Measurements from ENCODE around the gene SUMF1. TPM values are rescaled to one million over a fixed set of nuclear protein-coding genes. Genes with fewer than 3 reads are reported as not detected.

Gene SUMF1
- total RNA-seq, 4 donors from 2014 or later: 28.7 to 49.0 (median 41.6) TPM

DNA sequence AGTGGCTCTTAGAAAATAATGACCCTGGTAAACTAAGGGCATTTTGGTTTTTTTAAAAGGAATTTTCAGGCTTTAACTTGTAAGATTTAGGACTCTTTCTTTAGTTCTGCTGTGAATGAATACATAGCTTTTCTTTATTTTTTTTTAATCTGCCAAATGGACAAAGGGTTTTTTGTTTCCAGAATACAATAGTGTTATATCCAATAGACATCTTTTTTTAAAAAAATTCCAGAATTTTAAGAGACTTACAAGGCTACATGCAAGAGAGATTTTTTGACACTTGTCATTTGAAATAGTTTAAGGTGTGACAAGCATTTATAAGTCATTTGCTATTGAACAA lies 125.8 kb downstream of the SUMF1 start:
- Histone ChIP-seq H3K4me3 (no peak overlapping the region), H3K36me3 (no peaks in the 10 kb centered on the region), H3K9me3 (no peaks in the 10 kb centered on the region), H3K27me3 (no peaks in the 10 kb centered on the region), H3K4me1 (peaks cover 0 to 38% (median 21%) of the 10 kb centered on the region in 4 donors), H3K27ac (replicated peaks in 1 of 4) (peak overlapping the region in 3 of 4 donors; percentile 34 to 63 (median 62))
- DNase-seq (ENCODE audit: extremely low spot score): no peak
- intact Hi-C loops (cut with DNase I): no loop called here
- no peak for TF ChIP-seq POLR2A (IDR thresholded peaks at IDR 0.05; ENCODE audit: low read depth)
- TF ChIP-seq EP300 (IDR thresholded peaks at IDR 0.05): no peak
- TF ChIP-seq, protein P1, sequence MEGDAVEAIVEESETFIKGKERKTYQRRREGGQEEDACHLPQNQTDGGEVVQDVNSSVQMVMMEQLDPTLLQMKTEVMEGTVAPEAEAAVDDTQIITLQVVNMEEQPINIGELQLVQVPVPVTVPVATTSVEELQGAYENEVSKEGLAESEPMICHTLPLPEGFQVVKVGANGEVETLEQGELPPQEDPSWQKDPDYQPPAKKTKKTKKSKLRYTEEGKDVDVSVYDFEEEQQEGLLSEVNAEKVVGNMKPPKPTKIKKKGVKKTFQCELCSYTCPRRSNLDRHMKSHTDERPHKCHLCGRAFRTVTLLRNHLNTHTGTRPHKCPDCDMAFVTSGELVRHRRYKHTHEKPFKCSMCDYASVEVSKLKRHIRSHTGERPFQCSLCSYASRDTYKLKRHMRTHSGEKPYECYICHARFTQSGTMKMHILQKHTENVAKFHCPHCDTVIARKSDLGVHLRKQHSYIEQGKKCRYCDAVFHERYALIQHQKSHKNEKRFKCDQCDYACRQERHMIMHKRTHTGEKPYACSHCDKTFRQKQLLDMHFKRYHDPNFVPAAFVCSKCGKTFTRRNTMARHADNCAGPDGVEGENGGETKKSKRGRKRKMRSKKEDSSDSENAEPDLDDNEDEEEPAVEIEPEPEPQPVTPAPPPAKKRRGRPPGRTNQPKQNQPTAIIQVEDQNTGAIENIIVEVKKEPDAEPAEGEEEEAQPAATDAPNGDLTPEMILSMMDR (IDR thresholded peaks at IDR 0.05): no peak
- no peak for TF ChIP-seq POLR2AphosphoS5 (IDR thresholded peaks at IDR 0.05)

DNA sequence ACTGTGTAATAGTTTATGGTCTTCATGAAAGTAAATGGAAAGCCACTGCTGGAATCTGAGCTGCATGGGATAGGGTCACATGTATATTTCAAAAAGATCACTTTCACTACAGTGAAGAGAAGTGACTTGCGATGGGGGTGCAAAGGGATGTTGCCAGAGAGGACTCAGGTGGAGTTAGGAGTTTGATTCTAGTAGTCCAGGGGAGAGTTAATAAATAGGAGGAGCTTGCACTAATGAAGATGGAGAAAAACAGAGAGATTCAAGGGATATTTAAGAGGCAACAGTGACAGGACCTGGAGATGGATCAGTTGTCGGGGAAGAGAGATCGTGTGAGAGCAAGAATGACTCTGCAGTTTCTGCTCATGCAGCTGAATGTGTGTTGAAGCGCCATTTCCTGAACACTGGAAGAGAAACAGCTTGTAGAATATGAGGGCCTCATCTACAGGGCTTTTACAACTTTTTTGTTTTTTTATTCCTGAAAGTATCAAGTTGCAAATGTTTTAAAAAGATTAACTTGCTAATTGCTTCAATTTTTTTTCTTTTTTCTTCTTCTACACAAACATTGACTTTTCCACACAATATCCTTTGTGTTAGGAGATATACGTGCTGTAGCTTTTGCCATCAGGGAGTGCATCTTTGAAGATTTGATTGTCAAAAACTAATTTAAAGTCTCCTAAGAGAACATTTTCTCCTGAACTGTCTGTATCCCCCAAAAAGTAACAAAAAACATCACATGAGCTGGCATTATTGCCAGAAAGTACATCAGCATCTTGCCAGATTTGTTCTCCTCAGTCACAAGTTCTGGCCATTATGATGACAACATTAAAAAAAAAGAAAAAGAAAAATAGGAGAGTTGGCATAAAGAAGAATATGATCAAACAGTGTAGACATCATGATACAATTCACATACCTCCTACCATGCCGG lies 126.4 kb downstream of the SUMF1 start:
- Histone ChIP-seq H3K27me3 (no peaks in the 10 kb centered on the region), H3K9me3 (no peaks in the 10 kb centered on the region), H3K4me1 (peaks cover 0 to 38% (median 21%) of the 10 kb centered on the region in 4 donors), H3K4me3 (no peak overlapping the region), H3K36me3 (no peaks in the 10 kb centered on the region), H3K27ac (replicated peaks in 1 of 4) (peak overlapping the region in 3 of 4 donors; percentile 34 to 63 (median 62))
- WGBS: 60% methylated on average over 6 of the region's 6 CpGs
- TF ChIP-seq POLR2AphosphoS5 (IDR thresholded peaks at IDR 0.05) (no peak), POLR2A (IDR thresholded peaks at IDR 0.05; ENCODE audit: low read depth) (no peak), EP300 (IDR thresholded peaks at IDR 0.05) (no peak)
- TF ChIP-seq, protein P1 (IDR thresholded peaks at IDR 0.05): no peak
- DNase-seq (ENCODE audit: extremely low spot score): no peak
- intact Hi-C loops (cut with DNase I): no loop called here

DNA sequence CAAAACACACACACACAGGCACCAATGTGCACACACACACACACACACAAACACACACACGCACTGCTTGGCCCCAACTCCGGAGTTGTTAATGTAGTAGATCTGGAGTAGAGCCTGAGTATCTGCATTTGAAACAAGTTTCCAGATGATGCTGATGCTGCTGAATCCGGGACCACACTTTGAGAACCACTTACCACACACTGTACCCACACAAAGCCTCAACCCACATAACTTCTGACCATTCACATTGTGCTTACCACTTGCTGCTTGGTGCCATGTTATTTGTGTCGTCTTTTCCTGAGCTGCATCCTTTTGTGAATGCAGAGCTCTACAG lies 127.0 kb downstream of the SUMF1 start:
- H3K4me3 ChIP-seq: no peak overlapping the region
- intact Hi-C loops (cut with DNase I): no loop called here
- H3K27ac ChIP-seq (replicated peaks in 1 of 4): peak overlapping the region in 3 of 4 donors; percentile 34 to 63 (median 62)
- no peaks in the 10 kb centered on the region for H3K9me3 ChIP-seq
- TF ChIP-seq POLR2AphosphoS5 (IDR thresholded peaks at IDR 0.05) (no peak), POLR2A (IDR thresholded peaks at IDR 0.05; ENCODE audit: low read depth) (no peak), EP300 (IDR thresholded peaks at IDR 0.05) (no peak)
- TF ChIP-seq, protein P1 (IDR thresholded peaks at IDR 0.05): no peak
- peaks cover 0 to 38% (median 21%) of the 10 kb centered on the region in 4 donors for H3K4me1 ChIP-seq
- DNase-seq (ENCODE audit: extremely low spot score): no peak
- WGBS: 100% methylated on average over 2 of the region's 4 CpGs
- no peaks in the 10 kb centered on the region for H3K27me3 ChIP-seq
- no peaks in the 10 kb centered on the region for H3K36me3 ChIP-seq

DNA sequence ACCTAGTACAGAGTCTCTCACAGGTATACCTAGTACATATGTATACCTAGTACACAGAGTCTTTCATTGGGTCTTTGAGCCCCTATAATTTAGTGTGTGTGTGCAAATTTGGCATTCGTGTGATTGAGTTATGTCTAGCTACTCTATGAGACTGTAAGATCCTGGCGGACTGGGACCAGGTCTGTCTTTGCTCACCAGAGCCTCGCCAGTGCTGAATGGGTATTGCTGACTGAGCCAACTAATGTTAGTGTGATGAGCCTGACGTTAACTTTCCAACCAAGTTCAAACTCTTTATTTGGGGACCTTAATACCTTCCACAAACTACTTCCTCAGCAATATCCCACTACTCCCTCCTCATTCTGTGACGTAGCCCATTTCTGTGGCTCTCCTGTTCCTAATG lies 128.3 kb downstream of the SUMF1 start:
- Histone ChIP-seq H3K27ac (replicated peaks in 1 of 4) (no peak overlapping the region), H3K36me3 (no peaks in the 10 kb centered on the region), H3K9me3 (no peaks in the 10 kb centered on the region), H3K4me1 (peaks cover 0 to 38% (median 23%) of the 10 kb centered on the region in 4 donors), H3K27me3 (no peaks in the 10 kb centered on the region), H3K4me3 (no peak overlapping the region)
- no peak for DNase-seq (ENCODE audit: extremely low spot score)
- 96% methylated on average over 5 of the region's 5 CpGs for WGBS
- TF ChIP-seq, protein P1 (IDR thresholded peaks at IDR 0.05): no peak
- TF ChIP-seq POLR2A (IDR thresholded peaks at IDR 0.05; ENCODE audit: low read depth) (no peak), EP300 (IDR thresholded peaks at IDR 0.05) (no peak), POLR2AphosphoS5 (IDR thresholded peaks at IDR 0.05) (no peak)
- intact Hi-C loops (cut with DNase I): no loop called here

Measured in esophagus muscularis mucosa (tissue), 4 donors.